Activated effector memory CD4-positive, alpha-beta T cell treated with anti-CD3 and anti-CD28 coated beads, Interleukin-2, amount 50 U/mL, for 16 hours (primary cell): ENCODE data around the gene KCNH8.

Source experiments
- DNase-seq: peaks from one replicate; pipeline ENCODE4 v3.0.0-alpha.2; 2020

The KCNH8 gene

DNA sequence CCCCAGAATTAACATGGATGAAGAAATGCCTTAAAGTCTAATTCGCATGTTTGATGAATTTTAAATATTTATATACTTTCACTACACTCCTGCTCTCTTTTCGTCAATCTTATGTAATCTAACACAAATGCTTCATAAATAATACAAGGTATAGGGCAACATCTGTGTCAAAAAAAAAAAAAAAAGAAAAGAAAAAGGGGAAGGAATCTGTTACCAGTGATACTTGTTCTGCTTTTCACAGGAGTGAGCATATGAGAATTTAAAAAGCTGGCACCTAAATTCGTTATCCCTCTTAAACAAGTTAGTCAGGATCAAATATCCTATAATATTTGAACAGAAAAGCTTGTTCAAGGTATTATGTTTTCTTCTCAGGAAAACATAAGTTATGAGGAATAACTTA is 243.8 kb downstream of the KCNH8 start:
- DNase-seq, result no peak

DNA sequence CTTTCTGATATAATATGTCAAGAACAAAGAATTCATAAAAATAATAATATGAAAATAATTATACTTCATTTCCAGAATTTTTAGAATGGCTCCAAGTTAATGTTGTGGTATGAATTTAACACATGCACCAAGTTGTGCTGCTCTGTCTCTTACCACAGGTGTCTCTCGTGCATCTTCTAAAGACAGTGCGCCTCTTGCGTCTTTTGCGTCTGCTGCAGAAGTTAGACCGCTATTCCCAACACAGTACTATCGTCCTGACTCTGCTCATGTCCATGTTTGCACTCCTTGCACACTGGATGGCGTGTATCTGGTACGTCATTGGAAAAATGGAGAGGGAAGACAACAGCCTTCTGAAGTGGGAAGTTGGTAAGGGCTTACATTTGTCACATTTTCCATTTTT is 246.6 kb downstream of the KCNH8 start:
- no peak for DNase-seq

- DNase-seq, result no peak
Observed at GRCh38 chr3:19396726-19397125, 248.4 kb downstream of the KCNH8 start.

DNA sequence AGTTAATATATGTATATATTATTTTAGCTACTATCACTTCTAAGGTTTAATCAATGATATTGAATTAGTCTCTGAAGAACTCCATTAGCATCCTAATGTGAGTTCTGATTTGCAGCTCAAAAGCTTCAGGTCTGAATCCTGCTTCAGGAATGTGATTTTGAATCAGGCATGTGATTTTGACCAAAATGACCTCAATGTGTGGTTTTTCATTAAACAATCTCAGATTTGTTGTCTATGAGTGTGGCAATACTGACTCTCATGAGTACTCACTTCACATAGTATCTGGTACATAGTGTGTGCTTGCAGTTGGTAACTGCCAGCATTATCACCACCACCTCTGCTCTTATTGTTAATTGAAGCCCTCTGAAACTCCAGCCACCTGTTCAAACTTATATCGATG is 251.0 kb downstream of the KCNH8 start:
- no peak for DNase-seq

DNA sequence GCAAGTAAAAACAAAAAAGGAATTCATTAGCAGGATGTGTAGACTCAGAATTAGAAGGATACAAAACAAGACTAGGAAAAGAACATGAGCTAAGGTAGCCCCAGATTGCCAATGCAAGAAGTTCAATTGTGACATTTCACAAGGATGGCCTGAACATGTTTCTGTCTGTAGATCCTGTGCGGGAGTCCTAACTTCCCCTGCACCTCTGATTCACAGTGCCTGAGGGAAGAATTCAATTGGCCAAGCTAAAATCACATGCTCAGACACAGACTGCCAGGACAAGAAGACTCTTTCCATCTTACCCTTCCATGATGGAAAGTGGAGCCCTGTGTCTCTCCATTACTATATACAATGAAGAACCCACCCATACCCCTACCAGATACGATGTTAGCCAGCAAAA is 251.5 kb downstream of the KCNH8 start:
- DNase-seq, result no peak

DNA sequence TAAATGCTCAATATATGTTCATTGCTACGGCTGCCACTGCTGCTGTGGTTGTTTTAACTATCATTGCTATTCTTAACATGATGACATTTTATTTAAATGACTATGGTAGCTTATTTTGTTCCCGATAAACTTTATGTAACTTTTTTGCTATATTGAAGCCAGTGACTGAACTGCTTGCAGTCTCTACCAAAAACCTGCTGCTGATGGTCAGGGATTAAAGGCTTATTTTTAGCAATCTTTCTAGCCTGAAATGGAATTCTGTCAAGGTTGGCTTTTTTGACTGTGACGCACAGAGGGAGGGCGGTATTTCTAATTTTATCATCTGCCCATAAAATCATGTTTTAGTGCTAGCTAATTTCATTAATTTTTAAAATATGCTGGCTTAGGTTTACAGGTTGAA is 271.8 kb downstream of the KCNH8 start:
- no peak for DNase-seq

DNA sequence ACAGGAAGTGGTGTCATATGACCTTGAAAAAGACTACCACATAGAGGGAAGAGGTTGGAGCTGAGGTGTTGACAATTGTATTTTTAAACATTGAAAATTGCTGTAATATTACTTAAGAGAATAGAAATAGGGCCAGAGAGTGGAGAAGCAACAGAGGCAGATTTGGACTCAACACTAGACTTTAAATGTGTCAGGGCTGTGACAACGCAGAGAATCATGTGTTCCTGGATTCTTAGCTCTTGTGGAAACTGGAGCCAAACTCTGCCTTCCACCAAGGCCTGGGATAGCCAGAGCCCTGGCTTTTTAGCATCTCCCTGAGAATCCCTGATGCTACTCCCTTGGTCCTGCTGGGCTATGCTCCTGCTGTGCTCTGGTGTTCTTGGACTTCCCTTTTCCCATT is 277.5 kb downstream of the KCNH8 start:
- no peak for DNase-seq

DNA sequence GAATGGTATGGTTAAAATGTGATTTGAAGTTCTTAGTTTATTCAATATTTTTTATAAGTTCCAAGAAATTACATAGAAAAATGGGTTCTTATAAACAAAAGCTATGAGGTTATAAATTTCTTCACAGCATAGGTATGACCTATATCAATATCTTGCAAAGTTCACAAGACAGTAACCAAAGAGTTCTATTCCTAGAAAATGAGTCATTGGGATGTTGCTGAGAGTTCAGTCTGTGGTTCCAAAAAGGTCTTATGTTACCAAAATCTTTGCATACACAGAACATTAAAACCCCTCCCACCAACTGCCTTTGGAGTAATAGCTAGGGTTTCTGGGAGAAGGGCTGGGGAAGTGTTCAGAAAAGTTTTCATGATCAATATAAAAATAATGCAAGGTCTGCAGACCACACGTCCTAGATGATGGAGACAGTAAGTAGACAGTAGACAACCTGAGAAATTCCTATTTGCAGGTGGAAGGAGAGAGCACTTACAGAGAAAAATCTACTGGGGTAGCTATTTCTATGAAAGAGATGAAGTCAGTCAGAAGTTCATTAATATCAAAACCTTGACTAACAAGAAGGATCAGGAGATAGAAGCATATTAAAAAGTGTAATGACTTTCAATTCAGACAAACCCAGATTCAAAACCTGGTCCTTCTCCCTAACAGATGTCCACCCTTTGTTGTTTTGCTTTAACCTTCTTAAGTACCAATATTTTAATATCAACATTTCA is 279.3 kb downstream of the KCNH8 start:
- no peak for DNase-seq

- no peak for DNase-seq
Observed at GRCh38 chr3:19428729-19429128, 280.4 kb downstream of the KCNH8 start.

DNA sequence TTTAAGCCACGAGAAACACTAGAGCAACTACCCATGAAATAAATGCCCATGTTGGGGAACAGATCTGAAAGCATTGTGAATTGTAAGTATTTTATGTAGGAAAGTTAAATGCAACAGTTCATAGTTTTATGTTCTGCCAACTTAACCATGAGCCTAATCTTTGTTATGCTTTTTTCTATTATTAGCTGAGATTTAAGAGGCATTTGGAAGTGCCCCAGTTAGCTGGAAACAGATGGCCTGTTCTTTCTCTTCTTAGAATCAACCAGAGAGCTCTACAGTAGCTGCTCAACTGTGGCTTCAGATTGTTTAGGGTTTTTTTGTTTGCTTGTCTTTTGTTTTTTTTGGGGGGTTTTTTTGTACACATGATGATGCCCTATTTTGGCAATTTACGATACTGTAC is 284.4 kb downstream of the KCNH8 start:
- DNase-seq, result no peak

GRCh38 chr3:19436746-19437145 is 288.4 kb downstream of the KCNH8 start:
- no peak for DNase-seq

DNA sequence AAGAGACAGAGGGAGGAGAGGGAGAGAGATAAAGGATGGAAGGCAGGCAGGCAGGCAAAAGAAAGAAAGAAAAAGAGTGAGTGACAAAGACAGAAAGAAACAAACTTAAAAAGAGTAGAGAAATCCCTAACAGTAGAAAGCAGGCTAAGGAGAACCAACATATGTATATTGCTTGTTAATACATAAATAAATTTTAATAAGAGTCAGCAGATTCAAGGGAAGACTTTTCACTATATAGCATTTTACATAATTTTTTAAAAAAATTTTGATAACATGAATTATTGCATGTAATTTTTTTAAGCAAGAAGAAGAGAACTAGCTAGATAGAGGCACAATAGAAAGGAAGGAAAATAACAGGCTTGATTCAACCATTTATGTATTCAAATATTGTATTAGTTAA is 291.6 kb downstream of the KCNH8 start:
- no peak for DNase-seq

DNA sequence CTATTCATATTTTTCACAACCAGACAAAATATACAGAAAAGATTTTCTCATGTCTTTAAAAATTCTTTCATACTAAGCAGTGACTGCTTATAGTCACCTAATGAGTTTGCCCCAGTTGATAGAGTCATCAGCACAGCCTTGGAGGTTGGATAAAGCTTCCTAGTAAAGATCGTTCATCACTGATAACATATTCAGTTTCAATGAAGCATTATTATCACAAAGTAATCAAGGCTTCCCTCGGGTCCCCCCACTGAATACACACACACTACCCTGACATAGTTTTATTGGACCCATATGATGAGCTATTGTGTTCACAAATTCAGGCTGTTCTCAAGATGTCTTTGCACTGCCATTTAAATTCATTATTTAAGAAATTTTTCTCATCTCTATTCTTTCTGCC is 297.8 kb downstream of the KCNH8 start:
- no peak for DNase-seq

DNA sequence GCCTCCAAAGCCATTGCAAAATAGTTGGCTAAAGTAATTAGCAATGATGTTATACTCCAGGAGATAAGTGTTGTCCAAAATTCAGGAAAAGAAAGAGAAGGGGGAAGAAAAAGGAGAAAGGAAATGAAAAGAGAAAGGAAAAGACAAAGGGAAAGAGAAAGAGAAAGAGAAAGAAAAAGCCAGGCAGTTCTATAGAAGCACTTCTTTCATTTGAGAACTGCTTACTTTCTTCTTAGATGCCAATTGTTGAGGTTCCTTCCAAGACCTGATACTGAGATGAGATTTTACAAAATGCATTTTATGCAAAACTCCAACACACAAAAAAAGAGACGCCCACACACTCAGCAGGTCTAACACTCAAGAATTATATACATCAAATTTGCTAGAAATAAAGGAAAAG is 298.4 kb downstream of the KCNH8 start:
- no peak for DNase-seq

- DNase-seq, result no peak
Observed at GRCh38 chr3:19455546-19455945, 307.2 kb downstream of the KCNH8 start.

DNA sequence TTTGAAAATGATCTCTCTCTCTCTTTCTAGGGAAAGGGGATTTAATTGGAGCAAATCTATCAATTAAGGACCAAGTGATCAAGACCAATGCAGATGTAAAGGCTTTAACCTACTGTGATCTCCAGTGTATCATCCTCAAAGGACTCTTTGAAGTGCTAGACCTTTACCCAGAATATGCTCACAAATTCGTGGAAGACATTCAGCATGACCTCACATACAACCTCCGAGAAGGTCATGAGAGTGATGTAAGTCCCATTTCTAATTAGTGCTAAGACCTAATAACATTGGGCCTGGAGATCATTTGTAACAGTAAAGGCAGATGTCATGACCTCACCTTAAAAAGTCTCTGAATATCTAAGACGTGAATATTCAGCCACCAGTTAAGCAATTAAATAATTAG is 308.4 kb downstream of the KCNH8 start:
- DNase-seq, result no peak

DNA sequence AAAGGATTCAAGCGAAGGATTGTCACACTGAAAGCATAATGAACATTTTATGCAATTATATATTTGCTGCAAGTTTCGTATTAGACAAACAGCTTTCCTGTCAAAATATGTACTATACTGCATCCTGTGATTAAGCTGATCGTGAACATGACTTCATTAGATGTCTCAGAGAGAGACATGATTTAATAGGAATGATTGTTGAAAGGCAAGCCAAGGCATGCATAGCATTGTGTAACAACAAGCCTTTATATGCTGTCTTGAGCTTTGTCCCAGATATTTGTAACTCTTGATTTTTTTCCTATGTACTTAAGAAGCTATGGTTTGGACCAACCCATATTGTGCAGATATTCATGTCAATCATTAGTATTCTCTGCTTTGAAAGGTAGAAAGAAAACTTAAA is 309.1 kb downstream of the KCNH8 start:
- no peak for DNase-seq

GRCh38 chr3:19467761-19468160 is 319.5 kb downstream of the KCNH8 start:
- DNase-seq, result no peak

- DNase-seq, result no peak
Observed at GRCh38 chr3:19471138-19471537, 322.8 kb downstream of the KCNH8 start.

- no peak for DNase-seq
Observed at GRCh38 chr3:19473971-19474580, 325.8 kb downstream of the KCNH8 start.

- DNase-seq, result no peak
Observed at GRCh38 chr3:19476281-19476680, 328.0 kb downstream of the KCNH8 start.

DNA sequence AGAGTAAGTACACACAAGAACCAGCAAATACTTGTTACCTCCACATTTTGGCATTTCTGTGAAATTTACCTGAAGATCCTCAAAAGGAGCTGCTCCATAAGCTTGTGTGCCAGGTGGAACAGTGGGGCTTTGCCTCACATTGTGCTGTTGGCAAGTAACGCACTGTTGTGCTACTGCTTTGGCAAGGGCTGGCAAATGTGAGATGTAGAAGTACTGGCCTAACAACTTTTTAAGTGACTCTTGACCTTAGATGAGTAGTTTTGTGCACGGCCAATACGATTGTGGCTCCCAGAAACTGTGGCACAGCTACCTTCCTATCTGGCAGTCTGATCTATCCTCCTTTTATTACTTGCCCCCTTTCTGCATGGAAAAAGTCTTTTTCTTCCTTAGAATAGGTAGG is 337.0 kb downstream of the KCNH8 start:
- DNase-seq, result no peak

- no peak for DNase-seq
Observed at GRCh38 chr3:19487386-19487785, 339.1 kb downstream of the KCNH8 start.

DNA sequence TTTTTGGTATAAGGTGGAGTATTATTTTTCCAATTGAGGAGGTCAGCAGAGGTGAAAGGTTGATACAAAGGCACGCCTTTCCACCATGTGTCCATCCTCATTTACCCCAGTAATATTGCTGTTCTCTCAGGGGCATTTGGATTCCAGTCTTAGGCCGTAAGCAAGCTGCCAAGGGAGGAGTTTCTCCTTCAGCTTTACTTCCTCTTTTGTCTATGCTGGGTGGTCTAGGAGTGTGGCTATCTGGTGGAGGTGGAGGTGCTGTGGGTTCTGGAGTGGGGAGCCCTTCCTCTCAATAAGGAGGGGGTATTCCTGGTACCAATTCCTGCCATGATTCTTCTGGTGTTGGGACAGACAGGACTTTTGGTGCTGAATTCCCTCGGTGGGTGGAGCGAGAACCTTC is 340.6 kb downstream of the KCNH8 start:
- no peak for DNase-seq

GRCh38 chr3:19489936-19490335 is 341.6 kb downstream of the KCNH8 start:
- DNase-seq, result no peak
